Measurements from ENCODE around the gene ABHD11. TPM values are rescaled to one million over a fixed set of nuclear protein-coding genes. Genes with fewer than 3 reads are reported as not detected.
A peak's percentile ranks its signal among the peaks of the same experiment; 100 is the strongest.

The ABHD11 gene
- total RNA-seq, 1 donor from 2014 or later = 21.1 TPM

DNA sequence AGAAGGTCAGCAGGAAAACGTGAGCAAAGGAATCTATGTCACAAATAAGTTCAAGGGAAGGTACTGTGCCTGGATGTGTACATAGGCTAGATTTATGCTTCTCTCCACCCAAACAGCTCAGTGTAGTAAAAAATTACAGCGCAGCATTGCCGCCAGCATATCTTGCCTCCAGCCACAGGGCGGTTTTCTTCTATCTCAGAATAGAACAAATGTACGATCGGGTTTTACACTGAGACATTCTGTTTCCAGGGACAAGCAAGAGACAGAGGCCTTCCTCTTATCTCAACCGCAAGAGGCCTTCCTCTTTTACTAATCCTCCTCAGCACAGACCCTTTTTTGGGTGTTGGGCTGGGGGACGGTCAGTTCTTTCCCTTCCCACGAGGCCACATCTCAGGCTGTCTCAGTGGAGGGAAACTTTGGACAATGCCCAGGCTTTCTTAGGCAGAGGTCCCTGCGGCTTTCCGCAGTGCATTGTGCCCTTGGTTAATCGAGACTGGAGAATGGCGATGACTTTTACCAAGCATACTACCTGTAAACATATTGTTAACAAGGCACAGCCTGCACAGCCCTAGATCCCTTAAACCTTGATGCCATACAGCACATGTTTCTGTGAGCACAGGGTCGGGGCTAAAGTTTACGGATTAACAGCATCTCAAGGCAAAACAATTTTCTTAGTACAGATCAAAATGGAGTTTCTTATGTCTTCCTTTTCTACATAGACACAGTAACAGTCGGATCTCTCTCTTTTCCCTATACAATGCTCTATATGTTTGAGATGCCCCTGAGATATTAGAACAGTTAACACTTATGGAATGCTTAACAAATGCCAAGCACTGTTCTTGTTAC lies 11.6 kb upstream of the ABHD11 start:
- intact Hi-C loops (cut with DNase I) = no loop called here
- H3K27me3 ChIP-seq (ENCODE audit: low read depth) = no peaks in the 10 kb centered on the region
- no peak for DNase-seq
- TF ChIP-seq, protein P1, sequence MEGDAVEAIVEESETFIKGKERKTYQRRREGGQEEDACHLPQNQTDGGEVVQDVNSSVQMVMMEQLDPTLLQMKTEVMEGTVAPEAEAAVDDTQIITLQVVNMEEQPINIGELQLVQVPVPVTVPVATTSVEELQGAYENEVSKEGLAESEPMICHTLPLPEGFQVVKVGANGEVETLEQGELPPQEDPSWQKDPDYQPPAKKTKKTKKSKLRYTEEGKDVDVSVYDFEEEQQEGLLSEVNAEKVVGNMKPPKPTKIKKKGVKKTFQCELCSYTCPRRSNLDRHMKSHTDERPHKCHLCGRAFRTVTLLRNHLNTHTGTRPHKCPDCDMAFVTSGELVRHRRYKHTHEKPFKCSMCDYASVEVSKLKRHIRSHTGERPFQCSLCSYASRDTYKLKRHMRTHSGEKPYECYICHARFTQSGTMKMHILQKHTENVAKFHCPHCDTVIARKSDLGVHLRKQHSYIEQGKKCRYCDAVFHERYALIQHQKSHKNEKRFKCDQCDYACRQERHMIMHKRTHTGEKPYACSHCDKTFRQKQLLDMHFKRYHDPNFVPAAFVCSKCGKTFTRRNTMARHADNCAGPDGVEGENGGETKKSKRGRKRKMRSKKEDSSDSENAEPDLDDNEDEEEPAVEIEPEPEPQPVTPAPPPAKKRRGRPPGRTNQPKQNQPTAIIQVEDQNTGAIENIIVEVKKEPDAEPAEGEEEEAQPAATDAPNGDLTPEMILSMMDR (IDR thresholded peaks at IDR 0.05) = no peak
- no peaks in the 10 kb centered on the region for H3K9me3 ChIP-seq
- ATAC-seq = no peak
- no peak overlapping the region for H3K27ac ChIP-seq
- no peaks in the 10 kb centered on the region for H3K4me1 ChIP-seq
- no peak overlapping the region for H3K4me3 ChIP-seq
- H3K36me3 ChIP-seq = no peaks in the 10 kb centered on the region

DNA sequence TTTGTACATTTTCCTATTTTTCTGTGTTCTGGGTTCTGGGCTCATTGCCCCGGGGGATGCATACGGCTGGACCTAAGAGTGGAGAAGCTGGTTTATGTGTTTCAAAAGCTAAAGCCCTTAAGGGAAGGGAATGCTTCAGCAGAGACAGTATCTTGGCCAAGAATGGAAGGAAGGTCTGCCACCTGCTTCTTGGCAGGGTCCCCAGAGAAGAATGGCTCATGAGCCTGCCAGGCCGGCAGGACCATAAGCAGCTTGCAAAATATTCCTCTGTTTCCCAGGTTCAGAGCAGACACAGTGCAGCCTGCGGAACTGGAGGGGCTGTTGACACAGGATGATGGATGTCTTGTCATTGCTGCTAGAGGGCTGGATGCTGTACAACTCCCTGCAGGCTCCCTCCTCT lies 7.8 kb upstream of the ABHD11 start:
- TF ChIP-seq, protein P1 (IDR thresholded peaks at IDR 0.05) = no peak
- Histone ChIP-seq H3K4me3 (no peak overlapping the region), H3K36me3 (no peaks in the 10 kb centered on the region), H3K4me1 (peaks cover 8% of the 10 kb centered on the region), H3K27ac (no peak overlapping the region), H3K9me3 (no peaks in the 10 kb centered on the region), H3K27me3 (ENCODE audit: low read depth) (no peaks in the 10 kb centered on the region)
- DNase-seq = no peak
- ATAC-seq = no peak
- intact Hi-C loops (cut with DNase I) = no loop called here

DNA sequence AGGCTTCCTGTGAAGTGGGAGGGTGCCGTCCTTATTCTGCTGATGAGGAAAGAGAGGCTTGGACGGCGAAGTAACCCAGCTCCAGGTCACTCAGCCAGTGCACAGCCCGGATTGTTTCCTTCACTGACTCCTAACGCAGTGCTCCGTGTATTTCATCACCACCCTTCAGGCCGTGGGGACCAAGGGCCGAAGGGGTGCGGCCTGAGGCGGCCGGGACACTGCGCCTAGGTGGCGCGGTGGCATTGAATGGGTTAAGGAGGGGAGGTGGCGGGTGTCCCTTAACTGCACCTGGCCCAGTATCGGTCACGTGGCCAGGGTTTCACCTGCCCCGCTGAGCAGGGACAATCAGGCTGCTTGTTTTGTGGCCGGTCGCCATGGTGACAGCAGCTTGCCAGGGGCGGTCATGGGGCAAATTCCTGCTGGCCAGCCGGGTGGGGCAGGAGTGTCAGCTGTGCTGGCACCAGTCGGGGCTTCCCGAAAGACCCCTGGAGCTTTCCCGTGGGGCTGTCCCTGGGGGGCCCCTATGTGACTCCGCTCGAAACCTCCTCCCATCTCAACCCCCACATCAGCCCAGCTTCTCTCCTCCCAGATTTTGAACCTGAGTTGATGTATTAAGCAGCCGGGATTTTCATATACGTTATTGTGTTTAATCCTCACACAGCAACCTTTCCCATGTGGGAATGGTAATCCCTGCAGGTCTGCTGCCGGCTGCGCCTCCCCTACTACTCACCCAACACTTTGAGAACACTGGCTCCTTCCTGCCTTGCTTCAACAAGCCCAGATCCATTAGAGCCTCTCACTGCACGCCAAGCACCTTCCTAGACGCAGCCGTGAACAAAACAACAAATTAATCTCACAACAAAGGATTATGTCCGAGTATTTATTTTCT lies 4.4 kb upstream of the ABHD11 start:
- Histone ChIP-seq H3K36me3 (no peaks in the 10 kb centered on the region), H3K4me3 (no peak overlapping the region), H3K27ac (peak overlapping the region; percentile 88), H3K4me1 (peaks cover 9% of the 10 kb centered on the region), H3K27me3 (ENCODE audit: low read depth) (no peaks in the 10 kb centered on the region), H3K9me3 (no peaks in the 10 kb centered on the region)
- peak; percentile 96 for DNase-seq
- ATAC-seq = peak; percentile 79 to 81
- intact Hi-C loops (cut with DNase I) = no loop called here
- TF ChIP-seq, protein P1 (IDR thresholded peaks at IDR 0.05) = no peak

DNA sequence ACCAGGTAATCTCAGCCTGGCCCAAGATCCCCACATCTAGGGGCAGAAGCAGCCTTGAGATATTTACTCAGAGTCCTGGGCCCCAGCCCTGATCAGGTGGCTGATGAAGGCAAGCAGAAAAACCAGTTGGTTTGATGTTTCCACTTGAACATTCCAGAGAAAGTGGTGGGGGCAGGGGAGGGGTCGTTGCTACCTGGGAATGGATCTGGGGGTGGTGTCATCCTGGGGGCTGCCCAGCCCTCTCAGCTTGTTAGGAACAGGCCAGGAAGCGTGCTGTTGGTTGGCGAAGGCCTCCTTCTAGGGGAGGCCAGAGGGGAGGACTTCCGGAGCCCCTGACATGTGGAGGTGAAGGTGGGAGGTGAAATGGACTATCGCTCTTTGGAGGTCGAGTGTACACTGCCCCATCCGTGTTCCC lies 3.7 kb upstream of the ABHD11 start:
- peak; percentile 2 to 11 for ATAC-seq
- no peaks in the 10 kb centered on the region for H3K9me3 ChIP-seq
- H3K27ac ChIP-seq = peak overlapping the region; percentile 88
- intact Hi-C loops (cut with DNase I) = no loop called here
- no peaks in the 10 kb centered on the region for H3K27me3 ChIP-seq (ENCODE audit: low read depth)
- TF ChIP-seq, protein P1 (IDR thresholded peaks at IDR 0.05) = no peak
- peaks cover 16% of the 10 kb centered on the region for H3K4me1 ChIP-seq
- H3K4me3 ChIP-seq = no peak overlapping the region
- peak; percentile 68 for DNase-seq
- no peaks in the 10 kb centered on the region for H3K36me3 ChIP-seq

DNA sequence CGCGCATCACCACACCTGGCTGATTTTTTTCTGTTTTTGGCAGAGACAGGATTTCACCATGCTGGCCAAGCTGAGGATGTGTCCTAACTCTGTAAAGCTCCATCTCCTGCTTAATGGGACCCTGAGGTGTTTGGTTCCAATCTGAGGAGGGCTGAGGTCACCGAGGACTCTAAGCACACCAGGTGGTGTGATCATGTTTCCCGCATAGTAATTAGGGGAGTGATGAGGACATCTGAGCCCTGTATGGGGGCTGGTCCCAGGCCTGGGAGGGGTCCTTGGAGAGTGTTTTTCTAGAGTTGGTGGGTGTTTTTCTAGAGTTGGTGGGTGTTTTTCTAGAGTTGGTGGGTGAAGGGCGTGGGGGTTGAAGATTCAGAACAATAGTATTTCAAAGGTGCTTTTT lies 3.0 kb upstream of the ABHD11 start:
- intact Hi-C loops (cut with DNase I) = no loop called here
- peaks cover 7% of the 10 kb centered on the region for H3K36me3 ChIP-seq
- no peaks in the 10 kb centered on the region for H3K27me3 ChIP-seq (ENCODE audit: low read depth)
- no peak for DNase-seq
- TF ChIP-seq, protein P1 (IDR thresholded peaks at IDR 0.05) = no peak
- no peaks in the 10 kb centered on the region for H3K9me3 ChIP-seq
- ATAC-seq = no peak
- no peak overlapping the region for H3K4me3 ChIP-seq
- peak overlapping the region; percentile 88 for H3K27ac ChIP-seq
- H3K4me1 ChIP-seq = peaks cover 19% of the 10 kb centered on the region
